C4-2B (cell line): Measurements from ENCODE around the gene TRIM47.

Experiments
- CTCF ChIP-seq: fragments of 450-650 bp; conservative IDR thresholded peaks from 2 replicates; pipeline ENCODE4 v1.5.1; 2017; ENCODE audit warnings: mild to moderate bottlenecking
- ZFX ChIP-seq: fragments of 450-650 bp; IDR thresholded peaks from 2 replicates; pipeline ENCODE4 v1.6.1; 2017

- TF ChIP-seq CTCF (no peak), ZFX (no peak)
Observed at GRCh38 chr17:75914643-75915267, 36.4 kb upstream of the TRIM47 start.
